ENCODE results near the gene CNTROB.

DNA sequence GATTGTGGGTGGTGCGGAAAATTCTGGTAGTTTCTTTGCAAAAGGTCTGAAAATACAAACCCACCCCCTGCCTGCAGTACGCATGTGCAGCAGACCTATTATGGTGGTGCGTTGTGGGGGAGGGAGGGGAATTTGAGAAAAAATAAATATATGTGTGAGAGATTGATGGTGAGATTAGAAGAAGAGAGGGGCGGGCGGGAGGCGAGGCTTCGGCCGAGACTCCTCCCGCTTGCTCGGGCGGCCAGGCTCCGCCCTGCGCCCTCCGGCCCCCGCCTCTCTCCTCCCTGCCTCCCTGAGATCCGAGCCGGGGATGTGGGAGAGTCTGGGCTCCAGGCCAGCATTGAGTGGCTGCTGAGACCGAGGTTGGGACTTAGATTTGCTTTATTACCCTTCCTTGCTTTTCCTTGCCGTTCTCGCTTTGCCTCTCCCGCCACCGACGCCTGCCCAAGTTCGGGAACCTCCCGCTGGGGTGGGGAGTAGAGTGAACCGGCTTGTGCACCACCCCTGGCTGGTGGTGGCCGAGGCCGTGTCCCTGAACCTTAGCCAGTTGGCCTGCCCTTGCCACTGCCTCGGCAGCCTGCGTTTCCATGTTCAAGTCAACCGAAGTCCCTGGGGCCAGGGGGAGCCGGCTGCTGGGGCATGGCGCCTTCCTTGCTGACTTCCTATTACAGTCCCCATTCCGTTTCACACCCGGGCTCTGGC is 44.4 kb upstream of the CNTROB start:
- TF ChIP-seq, protein P1, sequence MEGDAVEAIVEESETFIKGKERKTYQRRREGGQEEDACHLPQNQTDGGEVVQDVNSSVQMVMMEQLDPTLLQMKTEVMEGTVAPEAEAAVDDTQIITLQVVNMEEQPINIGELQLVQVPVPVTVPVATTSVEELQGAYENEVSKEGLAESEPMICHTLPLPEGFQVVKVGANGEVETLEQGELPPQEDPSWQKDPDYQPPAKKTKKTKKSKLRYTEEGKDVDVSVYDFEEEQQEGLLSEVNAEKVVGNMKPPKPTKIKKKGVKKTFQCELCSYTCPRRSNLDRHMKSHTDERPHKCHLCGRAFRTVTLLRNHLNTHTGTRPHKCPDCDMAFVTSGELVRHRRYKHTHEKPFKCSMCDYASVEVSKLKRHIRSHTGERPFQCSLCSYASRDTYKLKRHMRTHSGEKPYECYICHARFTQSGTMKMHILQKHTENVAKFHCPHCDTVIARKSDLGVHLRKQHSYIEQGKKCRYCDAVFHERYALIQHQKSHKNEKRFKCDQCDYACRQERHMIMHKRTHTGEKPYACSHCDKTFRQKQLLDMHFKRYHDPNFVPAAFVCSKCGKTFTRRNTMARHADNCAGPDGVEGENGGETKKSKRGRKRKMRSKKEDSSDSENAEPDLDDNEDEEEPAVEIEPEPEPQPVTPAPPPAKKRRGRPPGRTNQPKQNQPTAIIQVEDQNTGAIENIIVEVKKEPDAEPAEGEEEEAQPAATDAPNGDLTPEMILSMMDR (IDR thresholded peaks at IDR 0.05; ENCODE audit: poor library complexity, severe bottlenecking): no peak
- peak; percentile 72 for TF ChIP-seq POLR2AphosphoS5 (IDR thresholded peaks at IDR 0.05)
- TF ChIP-seq EZH2 (IDR thresholded peaks at IDR 0.05; ENCODE audit: borderline replicate concordance, insufficient read depth, low read length, poor library complexity, severe bottlenecking): no peak
- TF ChIP-seq, protein P2, sequence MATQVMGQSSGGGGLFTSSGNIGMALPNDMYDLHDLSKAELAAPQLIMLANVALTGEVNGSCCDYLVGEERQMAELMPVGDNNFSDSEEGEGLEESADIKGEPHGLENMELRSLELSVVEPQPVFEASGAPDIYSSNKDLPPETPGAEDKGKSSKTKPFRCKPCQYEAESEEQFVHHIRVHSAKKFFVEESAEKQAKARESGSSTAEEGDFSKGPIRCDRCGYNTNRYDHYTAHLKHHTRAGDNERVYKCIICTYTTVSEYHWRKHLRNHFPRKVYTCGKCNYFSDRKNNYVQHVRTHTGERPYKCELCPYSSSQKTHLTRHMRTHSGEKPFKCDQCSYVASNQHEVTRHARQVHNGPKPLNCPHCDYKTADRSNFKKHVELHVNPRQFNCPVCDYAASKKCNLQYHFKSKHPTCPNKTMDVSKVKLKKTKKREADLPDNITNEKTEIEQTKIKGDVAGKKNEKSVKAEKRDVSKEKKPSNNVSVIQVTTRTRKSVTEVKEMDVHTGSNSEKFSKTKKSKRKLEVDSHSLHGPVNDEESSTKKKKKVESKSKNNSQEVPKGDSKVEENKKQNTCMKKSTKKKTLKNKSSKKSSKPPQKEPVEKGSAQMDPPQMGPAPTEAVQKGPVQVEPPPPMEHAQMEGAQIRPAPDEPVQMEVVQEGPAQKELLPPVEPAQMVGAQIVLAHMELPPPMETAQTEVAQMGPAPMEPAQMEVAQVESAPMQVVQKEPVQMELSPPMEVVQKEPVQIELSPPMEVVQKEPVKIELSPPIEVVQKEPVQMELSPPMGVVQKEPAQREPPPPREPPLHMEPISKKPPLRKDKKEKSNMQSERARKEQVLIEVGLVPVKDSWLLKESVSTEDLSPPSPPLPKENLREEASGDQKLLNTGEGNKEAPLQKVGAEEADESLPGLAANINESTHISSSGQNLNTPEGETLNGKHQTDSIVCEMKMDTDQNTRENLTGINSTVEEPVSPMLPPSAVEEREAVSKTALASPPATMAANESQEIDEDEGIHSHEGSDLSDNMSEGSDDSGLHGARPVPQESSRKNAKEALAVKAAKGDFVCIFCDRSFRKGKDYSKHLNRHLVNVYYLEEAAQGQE (IDR thresholded peaks at IDR 0.05; ENCODE audit: borderline replicate concordance): no peak

Measured in neural cell (in vitro differentiated cells).